DMS79 treated with DMSO at 0.1 percent for 48 hours (cell line): Measurements from ENCODE around the gene LDLRAD4.
A peak's percentile ranks its signal among the peaks of the same experiment; 100 is the strongest.

Experiments
- DNase-seq: peaks from one replicate; lab custom pipeline; 2025; lab: John Stamatoyannopoulos, UW

LDLRAD4 gene

DNA sequence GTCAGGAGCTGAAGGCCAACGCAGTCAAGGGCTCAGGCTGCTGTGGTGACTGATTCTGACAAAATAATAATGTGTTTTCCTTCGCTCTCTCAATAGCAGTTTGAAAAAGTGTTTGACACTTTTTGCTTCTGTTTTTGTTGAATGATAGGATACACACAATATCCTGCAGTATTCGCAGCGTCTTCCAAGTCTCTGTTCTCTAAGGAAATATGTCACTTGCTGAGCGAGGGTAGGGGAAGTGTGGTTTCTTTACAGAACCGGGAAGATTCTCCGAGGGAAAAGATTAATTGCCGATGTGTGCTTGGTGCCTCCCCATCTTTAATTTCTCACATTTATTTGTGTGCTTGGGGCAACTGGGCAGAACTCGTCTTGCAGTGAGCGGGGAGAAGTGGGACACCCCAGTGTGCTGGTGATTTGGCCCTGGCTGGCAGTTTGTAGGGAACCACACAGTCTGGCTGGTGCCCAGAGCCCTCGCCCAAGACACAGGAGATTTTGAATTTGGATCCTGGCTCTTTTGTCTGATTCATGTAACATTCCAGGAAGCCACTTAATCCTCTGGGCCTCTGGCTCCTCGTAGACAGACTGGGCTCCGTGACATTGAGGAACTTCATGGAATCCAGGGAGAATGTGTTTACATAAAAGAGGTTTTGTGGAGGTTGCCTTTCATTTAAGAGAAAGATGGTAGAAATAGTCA lies 169.4 kb downstream of the LDLRAD4 start:
- DNase-seq, result no peak

DNA sequence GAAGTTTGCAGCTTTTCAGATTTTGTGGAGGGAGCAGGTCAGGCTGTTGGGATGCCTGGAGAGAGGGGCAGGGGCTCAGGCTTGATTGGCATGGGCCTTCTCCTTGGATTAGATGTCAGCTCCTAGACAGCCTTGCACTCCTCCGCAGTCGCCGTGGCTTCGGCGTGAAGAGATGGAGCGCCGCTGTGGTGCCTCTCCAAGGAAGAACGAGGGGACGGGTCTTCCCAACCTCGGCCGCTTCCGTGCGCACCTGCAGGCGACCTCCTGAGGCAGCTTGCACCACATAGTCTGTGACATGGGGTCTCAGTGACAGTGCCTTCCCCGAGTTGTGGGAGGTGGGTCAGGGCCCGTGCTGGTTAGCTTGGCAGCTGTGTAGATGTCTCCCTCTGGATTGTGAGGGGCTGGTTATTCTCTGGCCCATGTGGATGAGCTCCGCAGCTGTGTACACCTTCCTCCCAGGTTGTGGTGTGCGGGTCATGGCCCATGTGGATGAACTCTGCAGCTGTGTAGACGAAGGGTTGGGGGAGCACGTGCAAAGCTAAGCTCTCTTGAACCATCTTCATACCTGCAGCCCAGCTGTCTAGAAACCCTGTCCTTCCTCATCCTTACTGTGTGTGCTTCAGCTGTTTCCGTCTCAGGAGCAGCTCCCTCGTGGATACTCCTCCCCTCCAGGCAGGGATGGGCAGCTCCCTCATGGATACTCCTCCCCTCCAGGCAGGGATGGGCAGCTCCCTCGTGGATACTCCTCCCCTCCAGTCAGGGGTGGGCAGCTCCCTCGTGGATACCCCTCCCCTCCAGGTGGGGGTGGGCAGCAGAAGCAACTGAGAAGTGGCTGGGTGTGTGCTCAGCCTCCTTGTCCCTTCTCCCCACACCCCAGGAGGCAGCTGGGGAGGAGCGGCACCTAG lies 170.3 kb downstream of the LDLRAD4 start:
- DNase-seq, result no peak

DNA sequence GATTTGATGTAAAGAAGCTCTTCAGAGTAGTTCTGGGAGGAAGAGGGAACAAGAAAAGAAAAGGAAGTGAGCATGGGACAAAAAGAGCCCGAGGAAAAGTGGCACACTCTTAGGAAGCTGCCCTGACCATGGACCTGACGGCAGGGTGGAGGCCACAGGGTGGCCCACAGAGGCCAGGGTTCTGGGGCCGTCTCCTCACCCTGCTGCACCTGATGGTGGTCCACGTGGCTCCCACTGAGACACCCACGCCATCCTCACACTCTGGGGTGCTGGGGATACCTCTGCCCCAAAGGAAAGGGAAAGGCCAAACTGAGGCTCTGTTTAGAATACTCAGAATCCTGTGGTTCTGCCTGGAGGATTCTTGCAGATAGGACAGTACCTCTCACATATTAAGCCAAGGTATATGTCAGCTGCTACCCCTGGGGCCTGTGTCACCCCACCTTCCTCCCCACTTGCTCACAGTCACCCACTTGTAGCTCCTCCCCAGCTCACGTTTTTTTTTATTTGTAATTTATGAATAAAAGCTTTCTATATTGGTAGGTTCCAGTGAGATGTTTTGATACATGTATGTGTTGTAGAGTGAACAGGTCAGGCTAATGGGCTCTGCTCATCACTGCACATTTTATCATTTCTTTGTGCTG lies 171.1 kb downstream of the LDLRAD4 start:
- DNase-seq, result no peak

DNA sequence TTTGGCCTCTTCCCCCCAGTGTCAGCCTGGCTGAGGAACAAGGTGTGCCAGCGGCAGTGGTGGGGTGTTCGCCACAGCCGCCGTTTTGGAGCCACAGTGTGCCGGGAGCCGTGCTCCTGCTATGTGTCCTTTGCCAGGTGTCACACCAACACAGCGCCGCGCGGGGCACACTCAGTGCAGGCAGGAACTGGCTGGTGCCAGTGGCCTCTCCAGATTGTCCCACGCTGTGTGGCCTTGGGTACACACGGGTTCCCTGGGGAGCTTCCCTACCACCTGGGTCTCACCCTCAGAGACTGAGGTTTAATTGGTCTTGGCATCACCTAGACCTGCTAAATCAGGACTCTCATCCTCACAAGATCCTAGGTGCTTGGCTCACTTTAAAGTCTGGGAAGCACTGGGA lies 171.6 kb downstream of the LDLRAD4 start:
- DNase-seq, result no peak

DNA sequence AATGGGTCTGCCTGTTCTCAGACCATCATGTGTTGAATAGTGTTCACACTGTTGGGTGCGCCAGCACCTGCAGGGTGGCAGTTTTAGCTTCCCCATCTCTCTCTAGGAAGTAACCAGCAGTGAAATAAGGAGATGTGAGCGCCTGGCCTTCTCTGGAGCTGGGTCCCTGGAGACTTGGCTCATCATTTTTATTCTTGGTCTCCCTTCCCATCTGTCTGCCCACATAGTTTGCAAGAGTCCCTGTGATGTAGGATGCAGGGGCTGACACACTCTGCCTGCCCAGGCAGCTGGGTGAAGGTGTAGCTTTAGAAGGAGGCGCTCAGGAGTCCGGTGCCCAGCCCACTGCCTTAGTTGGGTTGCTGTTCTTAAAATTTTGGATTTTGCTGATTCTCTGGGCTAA lies 172.2 kb downstream of the LDLRAD4 start:
- DNase-seq, result no peak

DNA sequence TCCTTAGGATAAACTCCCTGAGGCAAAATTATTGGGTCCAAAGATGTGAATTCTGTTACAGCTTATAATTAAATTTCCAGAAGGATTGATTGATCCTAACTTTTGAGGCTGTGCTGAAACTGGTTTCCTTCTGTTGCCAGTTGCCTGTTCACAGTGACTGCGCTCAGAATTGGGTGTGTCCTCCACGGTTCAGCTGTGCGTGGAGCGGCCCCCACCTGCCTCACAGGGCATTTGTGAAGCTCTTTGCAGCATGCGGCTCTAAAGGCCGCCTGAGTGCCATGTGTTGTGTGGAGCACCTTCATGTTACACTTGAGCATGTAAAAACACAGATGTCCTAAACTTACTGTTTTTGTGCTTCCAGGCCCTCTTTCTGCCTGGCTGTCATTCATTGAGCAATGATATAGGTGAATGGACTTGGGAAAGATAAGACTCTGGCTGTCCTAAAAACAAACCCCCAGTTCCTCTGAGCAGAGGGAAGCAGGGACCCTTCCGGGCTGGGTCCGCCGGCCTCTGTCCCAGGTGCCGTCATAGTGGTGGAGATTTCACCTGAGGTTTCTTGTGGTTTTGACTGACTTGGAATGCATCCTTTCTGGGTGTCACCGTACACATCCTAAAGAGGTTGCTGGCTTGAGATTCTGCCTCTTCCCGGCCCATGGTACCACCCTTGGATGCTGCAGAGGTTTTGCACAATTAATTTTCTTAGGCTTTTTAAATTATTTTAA lies 173.6 kb downstream of the LDLRAD4 start:
- DNase-seq, result no peak

DNA sequence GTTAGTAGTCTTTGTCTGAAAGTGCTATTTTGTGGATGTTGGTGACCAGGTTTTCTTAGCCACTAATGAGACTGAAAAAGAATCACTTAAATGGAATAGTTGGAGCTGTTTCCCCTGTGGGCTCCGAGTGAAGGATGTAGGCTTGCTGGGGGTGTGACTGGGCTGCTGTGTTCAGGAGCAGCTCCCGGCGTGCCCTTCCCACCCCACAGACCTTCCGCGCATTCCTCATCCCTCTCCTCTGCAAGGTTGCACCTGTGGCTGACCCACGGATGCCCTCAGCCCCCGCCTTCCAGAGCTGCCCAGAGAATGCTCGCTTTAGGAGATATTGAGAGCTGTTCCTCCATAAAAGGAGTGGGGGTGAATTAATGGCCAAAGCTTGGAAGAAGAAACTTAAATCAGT lies 174.3 kb downstream of the LDLRAD4 start:
- DNase-seq, result no peak

DNA sequence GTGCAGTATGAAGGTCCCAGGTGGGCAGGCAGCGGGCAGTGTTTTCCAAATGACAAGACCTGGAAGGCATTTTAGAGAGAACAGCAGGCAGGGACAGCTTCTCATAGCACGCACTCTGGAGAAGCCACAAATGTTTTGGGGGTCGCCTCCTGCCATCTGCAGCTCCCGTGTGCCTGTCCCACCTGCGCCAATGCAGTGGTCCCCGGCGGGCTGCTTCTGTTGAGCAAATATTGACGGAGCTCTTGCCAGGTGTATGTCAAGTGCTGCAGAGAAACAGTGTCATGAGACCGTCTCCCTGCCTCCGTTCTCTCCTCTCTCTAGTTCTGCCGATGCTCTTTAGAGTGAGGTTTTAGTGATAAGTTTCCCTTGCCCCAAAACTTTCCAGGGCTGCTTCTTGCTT lies 174.8 kb downstream of the LDLRAD4 start:
- peak; percentile 49 for DNase-seq

DNA sequence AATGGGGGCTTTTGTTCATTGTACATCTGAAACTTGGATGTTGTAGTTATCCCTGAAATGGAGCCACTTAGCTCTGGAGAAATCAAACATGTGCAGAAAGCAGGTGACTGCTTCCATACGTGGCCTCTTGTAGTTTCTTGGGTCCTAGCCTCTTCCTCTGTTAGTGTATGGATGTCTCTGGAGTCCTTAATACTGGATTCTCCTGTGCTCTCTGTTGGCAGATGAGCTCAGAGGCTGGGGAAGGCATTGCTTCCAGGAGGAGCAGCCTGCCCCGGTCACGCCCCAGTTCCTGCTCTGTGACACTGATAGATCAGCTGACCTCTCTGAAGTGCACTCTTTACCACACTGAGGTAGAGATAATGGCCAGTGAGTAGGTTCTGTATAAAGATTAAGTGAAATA lies 176.2 kb downstream of the LDLRAD4 start:
- DNase-seq, result peak; percentile 69

DNA sequence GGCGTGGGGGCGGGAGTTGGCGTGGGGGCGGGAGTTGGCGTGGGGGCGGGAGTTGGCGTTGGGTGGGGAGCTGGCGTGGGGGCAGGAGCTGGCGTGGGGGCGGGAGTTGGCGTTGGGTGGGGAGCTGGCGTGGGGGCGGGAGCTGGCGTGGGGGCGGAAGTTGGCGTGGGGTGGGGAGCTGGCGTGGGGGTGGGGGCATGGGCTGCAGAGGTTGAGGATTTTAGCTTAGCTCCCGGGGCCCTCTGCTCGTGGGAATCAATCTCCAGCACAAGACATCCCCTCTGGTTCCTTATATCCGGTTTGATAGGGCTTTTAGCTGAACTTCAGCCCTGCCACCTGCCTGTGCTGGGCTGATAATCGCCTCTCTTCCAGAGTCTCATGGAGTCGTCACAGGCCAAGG lies 177.0 kb downstream of the LDLRAD4 start:
- DNase-seq, result no peak

DNA sequence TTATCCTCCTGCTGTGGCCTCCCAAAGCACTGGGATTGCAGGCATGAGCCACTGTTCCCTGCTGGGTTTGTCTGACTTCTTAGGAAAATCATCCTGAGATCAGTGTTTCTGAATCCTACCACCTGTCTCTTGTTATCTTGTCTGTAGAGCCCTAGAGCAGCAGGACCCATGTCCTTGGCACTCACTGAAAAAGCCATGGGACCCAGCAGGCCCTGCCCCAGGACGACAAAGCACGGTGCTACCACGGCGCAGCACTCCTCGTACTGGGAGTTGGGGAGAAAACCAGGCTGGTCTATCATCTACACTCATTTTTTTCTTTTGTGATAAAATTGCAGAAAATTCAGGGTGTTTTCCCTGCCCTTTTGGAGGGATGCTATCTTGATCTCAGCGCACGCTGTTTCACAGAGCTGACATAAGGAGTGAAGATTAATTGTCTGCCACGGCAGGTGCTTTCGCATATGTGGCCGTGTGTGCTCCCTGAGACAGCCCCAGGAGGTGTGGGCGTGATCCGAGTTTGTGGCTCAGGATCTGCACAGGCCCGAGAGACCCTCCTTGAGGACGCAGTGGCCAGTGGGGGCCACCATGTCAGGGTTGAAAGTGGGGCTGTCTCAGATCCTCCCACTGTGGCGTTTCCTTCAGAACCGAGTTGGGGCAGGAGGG lies 179.1 kb downstream of the LDLRAD4 start:
- no peak for DNase-seq

DNA sequence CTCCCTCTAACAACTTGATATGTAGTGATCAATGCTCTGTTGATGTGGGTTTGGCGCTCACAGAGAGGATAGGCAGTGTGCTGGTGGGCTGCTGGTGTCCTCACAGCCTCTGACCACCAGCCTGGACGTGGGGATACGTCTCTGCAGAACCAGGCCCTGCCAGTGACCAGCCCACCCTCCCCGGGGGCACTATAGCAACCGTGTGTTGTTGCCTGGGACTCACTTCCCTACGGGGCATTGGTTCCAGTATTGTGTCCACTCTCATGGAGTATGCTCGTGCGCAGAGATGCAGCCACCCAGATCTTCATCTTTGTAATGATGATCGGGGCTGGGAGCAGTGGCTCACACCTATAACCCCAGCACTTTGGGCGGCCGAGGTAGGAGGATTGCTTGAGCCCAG lies 180.1 kb downstream of the LDLRAD4 start:
- DNase-seq, result no peak

DNA sequence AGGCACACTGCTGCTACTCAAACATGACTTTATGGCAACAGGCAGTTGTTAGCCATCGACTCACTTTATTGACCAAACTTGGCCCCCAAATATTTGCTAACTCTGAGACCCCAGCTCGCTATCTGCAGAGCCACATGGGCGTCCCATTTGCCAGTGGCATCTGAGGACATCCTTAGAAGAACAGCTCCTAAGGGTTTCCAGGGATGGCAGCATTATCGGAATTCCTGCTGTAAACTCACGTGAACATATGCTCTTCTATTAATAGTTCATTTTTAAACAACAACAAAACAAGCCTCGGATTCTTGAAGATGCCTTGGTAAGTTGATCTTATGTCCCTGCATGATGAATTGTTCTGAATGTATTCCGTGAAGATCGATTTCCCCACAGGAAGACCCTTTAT lies 181.0 kb downstream of the LDLRAD4 start:
- no peak for DNase-seq

DNA sequence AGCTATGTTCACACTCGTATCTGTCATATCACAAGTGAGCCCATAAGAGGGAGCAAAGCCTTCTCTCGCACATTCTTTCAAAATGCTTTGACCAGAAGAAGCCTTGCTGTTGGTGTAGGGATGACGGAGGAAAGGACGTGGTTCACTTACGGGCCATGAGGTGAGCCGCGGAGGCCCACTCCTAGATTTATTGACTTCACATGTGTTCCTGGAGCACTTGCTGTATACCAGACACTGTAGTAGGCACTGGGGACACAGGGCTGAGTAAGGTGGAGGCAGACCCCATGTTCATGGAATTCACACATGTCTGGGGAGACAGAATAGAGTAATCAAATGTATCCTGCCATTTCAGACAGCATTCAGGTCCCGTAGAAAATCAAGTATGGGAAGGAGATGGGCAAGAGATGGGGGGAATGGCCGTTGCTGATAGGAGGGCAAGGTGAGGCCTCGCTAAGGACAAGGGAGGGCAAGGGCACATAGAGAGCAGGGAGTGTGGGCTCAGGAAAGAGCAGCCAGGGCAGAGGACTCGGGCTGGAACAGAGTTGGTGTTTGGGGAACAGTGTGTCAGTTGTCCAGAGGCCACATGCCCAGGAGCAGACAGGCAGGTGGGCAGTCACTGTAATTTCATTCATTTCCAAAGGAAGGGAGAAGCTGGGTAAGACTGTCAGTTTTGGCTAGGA lies 182.2 kb downstream of the LDLRAD4 start:
- no peak for DNase-seq

DNA sequence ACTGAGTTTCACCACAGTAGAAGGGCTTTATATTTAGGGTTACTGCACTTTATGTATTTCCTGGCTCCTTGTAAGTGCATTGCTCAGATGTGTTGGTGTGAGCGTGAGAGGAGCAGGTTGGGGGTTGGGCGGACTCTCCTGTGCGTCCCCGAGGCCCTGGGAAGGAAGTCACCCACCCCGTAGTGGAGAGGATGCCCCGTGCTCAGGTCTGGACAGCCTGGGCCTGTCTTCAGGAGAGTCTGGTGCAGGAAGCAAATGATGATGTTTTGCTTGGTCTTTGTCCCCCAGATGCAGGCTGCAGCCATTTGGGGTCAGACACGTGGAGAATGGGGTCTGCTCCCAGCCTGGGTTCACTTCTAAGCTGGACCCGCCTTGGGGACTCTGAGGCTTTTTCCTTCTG lies 182.8 kb downstream of the LDLRAD4 start:
- no peak for DNase-seq

DNA sequence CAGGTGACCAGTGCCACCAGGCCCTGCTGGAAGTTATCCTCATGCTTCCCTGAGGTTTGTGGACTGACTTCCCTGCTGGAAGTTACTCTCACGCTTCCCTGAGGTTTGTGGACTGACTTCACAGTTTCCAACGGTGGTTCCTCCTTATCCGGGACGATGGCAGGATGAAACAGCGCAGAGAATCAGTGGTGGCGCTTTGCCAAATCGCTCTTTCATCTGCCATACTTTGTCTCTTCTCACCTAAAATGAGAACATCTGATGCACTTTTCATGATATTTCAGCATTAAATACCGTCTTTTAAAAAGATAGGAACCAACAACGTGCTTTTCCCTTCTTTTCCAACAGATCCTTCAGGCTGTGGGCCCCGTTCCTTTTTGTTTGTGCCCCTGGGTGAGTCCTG lies 183.3 kb downstream of the LDLRAD4 start:
- DNase-seq, result no peak

DNA sequence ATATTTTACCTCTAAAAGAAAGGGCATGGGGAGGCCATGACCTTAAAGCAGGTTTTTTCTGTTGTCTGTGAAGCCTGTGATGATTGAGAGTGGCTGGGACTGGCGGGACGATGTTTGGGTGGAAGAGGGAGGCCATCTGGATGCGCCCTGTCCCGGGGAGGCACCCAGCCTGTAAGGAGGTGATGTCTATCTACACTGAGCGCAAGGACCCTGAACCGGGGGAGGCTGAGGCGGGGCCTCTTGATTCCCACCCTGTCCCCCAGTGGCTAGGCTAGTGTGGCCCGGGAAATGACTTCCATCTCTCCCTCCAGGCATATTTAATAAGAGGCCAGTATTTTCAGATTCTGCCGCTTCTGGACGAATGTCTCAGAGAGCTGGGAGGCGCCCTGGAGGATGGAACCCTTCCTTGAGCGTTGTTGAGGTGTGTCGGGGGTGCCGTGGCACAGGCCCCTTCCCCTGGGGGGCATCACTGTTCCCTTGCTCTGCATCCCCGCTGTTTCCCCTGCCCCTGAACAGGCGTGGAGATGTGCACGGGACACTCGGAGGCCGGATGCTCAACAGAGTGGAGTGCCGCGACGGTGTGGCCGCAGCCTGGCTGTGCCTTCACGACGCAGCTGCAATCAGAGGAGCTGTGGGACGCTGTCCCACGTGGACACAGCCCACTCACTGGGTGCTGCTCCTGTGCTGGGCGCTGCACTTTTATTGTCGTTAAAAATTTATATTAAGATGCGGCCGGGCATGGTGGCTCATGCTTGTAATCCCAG lies 185.4 kb downstream of the LDLRAD4 start:
- DNase-seq, result no peak

DNA sequence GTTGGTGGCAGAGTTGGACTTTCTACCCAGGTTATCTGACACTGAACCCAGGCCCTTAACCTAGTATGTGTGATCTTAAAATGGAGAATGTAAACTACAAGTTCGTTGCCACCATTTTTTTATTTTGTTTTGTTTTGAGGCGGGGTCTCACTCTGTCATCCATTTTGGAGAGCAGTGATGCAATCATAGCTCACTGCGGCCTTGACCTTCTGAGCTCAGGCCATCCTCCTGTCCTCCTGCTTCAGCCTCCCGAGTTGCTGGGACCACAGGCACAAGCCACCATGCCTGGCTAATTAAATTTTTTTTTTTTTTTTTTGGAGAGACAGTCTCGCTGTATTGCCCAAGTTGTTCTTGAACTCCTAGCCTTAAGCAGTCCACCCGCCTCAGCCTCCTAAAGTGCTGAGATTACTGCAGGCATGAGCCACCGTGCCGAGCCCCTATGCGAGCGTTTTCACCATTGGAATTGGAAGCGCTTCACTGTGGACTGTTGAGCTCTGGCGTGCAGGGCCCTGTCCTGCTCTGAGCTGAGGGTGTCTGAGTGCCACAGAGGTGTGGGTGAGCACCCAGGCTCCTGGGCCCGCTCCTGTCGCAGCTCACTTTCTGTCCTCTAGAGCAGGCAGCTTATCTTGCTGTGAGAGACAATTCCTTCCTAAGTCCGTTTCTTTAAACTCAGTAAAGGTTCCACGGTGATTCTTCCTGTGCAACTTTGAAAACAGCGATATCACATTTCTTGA lies 186.9 kb downstream of the LDLRAD4 start:
- no peak for DNase-seq

DNA sequence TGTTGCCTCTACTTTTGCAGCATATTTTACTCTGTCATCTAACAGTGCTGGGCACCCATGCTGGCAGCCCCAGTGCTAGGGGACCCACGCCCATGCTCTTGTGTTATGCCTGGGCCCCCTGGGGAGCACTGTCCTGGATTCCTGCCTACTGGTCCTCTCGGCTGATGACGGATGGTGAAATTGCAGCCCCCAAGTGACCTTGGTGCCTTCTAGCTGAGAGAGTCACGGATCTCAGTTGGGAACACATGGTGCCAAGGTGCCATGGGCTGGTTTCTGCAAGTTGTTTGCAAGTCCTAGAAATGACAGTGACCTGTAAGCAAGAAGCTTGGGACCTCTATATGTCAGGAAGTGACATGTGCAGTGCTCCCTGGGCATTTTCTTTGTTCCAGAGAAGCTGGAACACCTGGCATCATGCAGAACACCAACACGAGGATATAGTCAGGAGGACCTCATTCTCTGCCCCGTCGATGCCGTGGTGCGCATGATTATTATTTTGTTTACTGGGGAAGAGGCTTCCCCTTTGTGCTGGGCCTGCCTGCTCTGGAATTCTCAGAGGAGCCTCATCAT lies 187.6 kb downstream of the LDLRAD4 start:
- no peak for DNase-seq
